Upper lobe of right lung (tissue), 1 donor: ENCODE measurements around the gene CNST. TPM values are rescaled to one million over a fixed set of nuclear protein-coding genes. Genes with fewer than 3 reads are reported as not detected.

Experiments used
- ATAC-seq: fragments of 200-7000 bp; cut with Tn5 transposase; one replicate; pipeline ENCODE4 v1.9.1; 2020; ENCODE audit warnings: mild to moderate bottlenecking, moderate library complexity
- DNase-seq: peaks from one replicate; pipeline ENCODE4 v3.0.0-alpha.2; 2020
- H3K27ac ChIP-seq: fragments of 200-600 bp; one replicate; pipeline ENCODE4 v1.8.0; 2022
- H3K27me3 ChIP-seq: fragments of 200-600 bp; one replicate; pipeline ENCODE4 v1.8.0; 2022; ENCODE audit warnings: mild to moderate bottlenecking
- H3K36me3 ChIP-seq: fragments of 200-600 bp; one replicate; pipeline ENCODE4 v1.8.0; 2022
- H3K4me1 ChIP-seq: fragments of 200-600 bp; one replicate; pipeline ENCODE4 v1.8.0; 2022
- H3K4me3 ChIP-seq: fragments of 200-600 bp; one replicate; pipeline ENCODE4 v1.8.0; 2022; ENCODE audit warnings: mild to moderate bottlenecking
- H3K9me3 ChIP-seq: fragments of 200-600 bp; one replicate; pipeline ENCODE4 v1.8.0; 2022
- CTCF ChIP-seq: fragments of 200-600 bp; IDR thresholded peaks from one replicate; pipeline ENCODE4 v1.8.0; 2022; ENCODE audit warnings: antibody characterized with exemption
- intact Hi-C: fragments of 100-400 bp; cut with DNase I; formaldehyde crosslinking; loops from one replicate; pipeline ENCODE4 v1.11.0; 2022
- total RNA-seq: library from RNA; stranded (reverse); fragmentation: NEBNext Ultra II Directional; extraction: Animal tissue kit (Norgen Biotek cat#: 25700); gene quantifications from one replicate; pipeline ENCODE4 v1.2.1, GENCODE V29; 2021
- donor health status: DM: no; HTN: yes; CAD: no; lungs with severe emphysema.

Gene CNST
- total RNA-seq, 1 donor from 2014 or later: 29.8 TPM

GRCh38 chr1:246669659-246670058 is 103.4 kb downstream of the CNST start:
- TF ChIP-seq CTCF: no peak
- no peaks in the 10 kb centered on the region for H3K27me3 ChIP-seq
- DNase-seq (no peak), ATAC-seq (no peak)
- H3K4me3 ChIP-seq: no peak overlapping the region
- H3K9me3 ChIP-seq: no peaks in the 10 kb centered on the region
- intact Hi-C loops: no loop called here
- peaks cover 27% of the 10 kb centered on the region for H3K36me3 ChIP-seq
- H3K27ac ChIP-seq: no peak overlapping the region
- H3K4me1 ChIP-seq: no peaks in the 10 kb centered on the region

GRCh38 chr1:246674049-246674448 is 107.8 kb downstream of the CNST start:
- intact Hi-C loops: no loop called here
- no peaks in the 10 kb centered on the region for H3K4me1 ChIP-seq
- ATAC-seq: no peak

GRCh38 chr1:246677842-246678241 is 111.6 kb downstream of the CNST start:
- Histone ChIP-seq H3K4me1 (no peaks in the 10 kb centered on the region), H3K27me3 (no peaks in the 10 kb centered on the region), H3K4me3 (no peak overlapping the region), H3K27ac (no peak overlapping the region), H3K9me3 (no peaks in the 10 kb centered on the region), H3K36me3 (no peaks in the 10 kb centered on the region)
- intact Hi-C loops: no loop called here
- DNase-seq (no peak), ATAC-seq (no peak)
- no peak for TF ChIP-seq CTCF

More at GRCh38 chr1:246674049-246674448, 107.8 kb downstream of the CNST start:
- TF ChIP-seq CTCF: no peak
- Histone ChIP-seq H3K9me3 (no peaks in the 10 kb centered on the region), H3K4me3 (no peak overlapping the region), H3K27ac (no peak overlapping the region), H3K36me3 (peaks cover 5% of the 10 kb centered on the region), H3K27me3 (no peaks in the 10 kb centered on the region)
- DNase-seq: no peak

GRCh38 chr1:246678816-246679793 is 112.8 kb downstream of the CNST start:
- TF ChIP-seq CTCF: no peak
- Histone ChIP-seq H3K27me3 (no peaks in the 10 kb centered on the region), H3K36me3 (no peaks in the 10 kb centered on the region), H3K27ac (no peak overlapping the region), H3K9me3 (no peaks in the 10 kb centered on the region), H3K4me3 (no peak overlapping the region), H3K4me1 (no peaks in the 10 kb centered on the region)
- DNase-seq (no peak), ATAC-seq (peak; percentile 55)
- intact Hi-C loops: no loop called here

- ATAC-seq (no peak), DNase-seq (no peak)
- Histone ChIP-seq H3K36me3 (no peaks in the 10 kb centered on the region), H3K27ac (no peak overlapping the region), H3K27me3 (no peaks in the 10 kb centered on the region), H3K4me1 (no peaks in the 10 kb centered on the region), H3K4me3 (no peak overlapping the region), H3K9me3 (no peaks in the 10 kb centered on the region)
- no peak for TF ChIP-seq CTCF
- intact Hi-C loops: no loop called here
Observed at GRCh38 chr1:246679794-246680177, 113.5 kb downstream of the CNST start.
